H1 (cell line): ENCODE data around the gene AGBL4. TPM values are rescaled to one million over a fixed set of nuclear protein-coding genes. Genes with fewer than 3 reads are reported as not detected.

Experiments
- CTCF ChIA-PET: fragments of 300-600 bp; sonication (Branson Sonifier 250); formaldehyde crosslinking; loops from one replicate; lab custom pipeline; 2021; ENCODE audit not compliant: partially characterized antibody; lab: Charles Lee
- POLR2A ChIA-PET: fragments of 300-600 bp; sonication (Branson Sonifier 250); formaldehyde crosslinking; loops from one replicate; lab custom pipeline; 2021; ENCODE audit warnings: inconsistent platforms; ENCODE audit not compliant: partially characterized antibody; lab: Charles Lee
- DNase-seq, 2 experiments: peaks; one replicate each; pipeline versions ENCODE4 v3.0.0 to v3.0.0-alpha.2; 2010 to 2022; ENCODE audit warnings: low spot score in 2 of 2, low read depth in 1 of 2, mixed read lengths in 1 of 2
- FAIRE-seq: peaks from 2 replicates; lab custom pipeline; 2011; peaks lifted over from hg19 to GRCh38; lab: Jason Lieb, UNC
- H2AFZ ChIP-seq: 2 replicates; pipeline ENCODE4 v1.8.1; 2012; ENCODE audit warnings: low read length, inconsistent platforms
- H2AK5ac ChIP-seq: 2 replicates; pipeline ENCODE4 v1.6.1; 2013; ENCODE audit warnings: low read depth, low read length
- H2BK120ac ChIP-seq: replicated peaks from 2 replicates; pipeline ENCODE3; 2013; ENCODE audit warnings: low read depth, low read length, inconsistent platforms
- H2BK12ac ChIP-seq: 2 replicates; pipeline ENCODE4 v1.6.1; 2013; ENCODE audit warnings: low read depth, low read length
- H2BK15ac ChIP-seq: 2 replicates; pipeline ENCODE4 v1.6.1; 2013; ENCODE audit warnings: low read length
- H2BK20ac ChIP-seq: 2 replicates; pipeline ENCODE4 v1.6.1; 2013; ENCODE audit warnings: low read length
- H2BK5ac ChIP-seq: 2 replicates; pipeline ENCODE4 v1.6.1; 2013; ENCODE audit warnings: low read depth, low read length
- H3K14ac ChIP-seq: 2 replicates; pipeline ENCODE4 v1.6.1; 2013; ENCODE audit warnings: inconsistent platforms; ENCODE audit not compliant: insufficient read length
- H3K18ac ChIP-seq: 2 replicates; pipeline ENCODE4 v1.6.1; 2013; ENCODE audit warnings: low read length; ENCODE audit errors: extremely low read depth
- H3K23ac ChIP-seq: 2 replicates; pipeline ENCODE4 v1.6.1; 2013; ENCODE audit warnings: inconsistent platforms; ENCODE audit not compliant: insufficient read length
- H3K23me2 ChIP-seq: 2 replicates; pipeline ENCODE4 v1.6.1; 2013; ENCODE audit warnings: low read depth, low read length
- H3K27ac ChIP-seq: 2 replicates; pipeline ENCODE4 v1.6.1; 2011; ENCODE audit warnings: low read depth, low read length, inconsistent platforms
- H3K27me3 ChIP-seq, 4 experiments: replicated peaks in 1 of 4; 1 replicate in 1 of 4; 2 replicates in 3 of 4; pipeline versions ENCODE4 v1.6.1 to v1.8.1; 2011 to 2013; ENCODE audit warnings: low read length in 3 of 4, mild to moderate bottlenecking in 3 of 4, inconsistent platforms in 2 of 4, mixed read lengths in 2 of 4, moderate library complexity in 1 of 4; ENCODE audit not compliant: control insufficient read depth in 3 of 4, insufficient read depth in 3 of 4; ENCODE audit errors: extremely low read depth in 1 of 4
- H3K36me3 ChIP-seq, 4 experiments: 2 replicates each; pipeline versions ENCODE4 v1.6.1 to v1.8.1; 2011 to 2013; ENCODE audit warnings: mild to moderate bottlenecking in 4 of 4, low read length in 3 of 4, moderate library complexity in 2 of 4, control low read depth in 1 of 4, inconsistent platforms in 1 of 4; ENCODE audit not compliant: insufficient read depth in 4 of 4, control insufficient read depth in 2 of 4
- H3K4ac ChIP-seq: replicated peaks from 2 replicates; pipeline ENCODE3; 2013; ENCODE audit warnings: low read length, low read depth, mixed read lengths, inconsistent platforms; ENCODE audit not compliant: insufficient read length
- H3K4me1 ChIP-seq, 4 experiments: replicated peaks in 1 of 4; 1 replicate in 1 of 4; 2 replicates in 3 of 4; pipeline versions ENCODE4 v1.6.1 to v1.8.1; 2011 to 2013; ENCODE audit warnings: low read length in 3 of 4, inconsistent platforms in 2 of 4, mixed read lengths in 1 of 4; ENCODE audit not compliant: insufficient read depth in 4 of 4, control insufficient read depth in 3 of 4
- H3K4me2 ChIP-seq, 2 experiments: 2 replicates each; pipeline versions ENCODE4 v1.6.1 to v1.8.1; 2011 to 2013; ENCODE audit warnings: low read depth in 2 of 2, low read length in 2 of 2, control low read depth in 1 of 2, inconsistent platforms in 1 of 2, mild to moderate bottlenecking in 1 of 2; ENCODE audit not compliant: insufficient read depth in 1 of 2
- H3K4me3 ChIP-seq, 4 experiments: fragments of 200-600, 300-600 bp in 1 of 4; sonication (generic), shearing (Covaris generic), sonication (Bioruptor Twin) in 1 of 4; 2 replicates each; pipeline versions ENCODE4 v1.5.1 to v1.8.1; 2011 to 2016; ENCODE audit warnings: low read length in 4 of 4, low read depth in 3 of 4, control low read depth in 2 of 4, inconsistent platforms in 2 of 4, mild to moderate bottlenecking in 2 of 4, mixed read lengths in 1 of 4, moderate library complexity in 1 of 4; ENCODE audit not compliant: insufficient read depth in 2 of 4; ENCODE audit errors: extremely low read depth in 1 of 4
- H3K56ac ChIP-seq: replicated peaks from 2 replicates; pipeline ENCODE3; 2013; ENCODE audit warnings: low read depth, mild to moderate bottlenecking, mixed read lengths, low read length, inconsistent platforms; ENCODE audit not compliant: insufficient read length
- H3K79me1 ChIP-seq: 2 replicates; pipeline ENCODE4 v1.6.1; 2013; ENCODE audit warnings: low read depth, low read length, control low read depth
- H3K79me2 ChIP-seq, 2 experiments: 2 replicates each; pipeline versions ENCODE4 v1.6.1 to v1.8.1; 2012 to 2013; ENCODE audit warnings: low read length in 2 of 2, mild to moderate bottlenecking in 2 of 2, inconsistent platforms in 1 of 2; ENCODE audit not compliant: insufficient read depth in 2 of 2, control insufficient read depth in 1 of 2
- H3K9ac ChIP-seq, 4 experiments: replicated peaks in 1 of 4; 1 replicate in 1 of 4; 2 replicates in 3 of 4; pipeline versions ENCODE4 v1.6.1 to v1.8.1; 2011 to 2013; ENCODE audit warnings: low read depth in 3 of 4, low read length in 3 of 4, control low read depth in 2 of 4, mild to moderate bottlenecking in 2 of 4, moderate library complexity in 2 of 4, inconsistent platforms in 1 of 4; ENCODE audit errors: extremely low read depth in 1 of 4
- H3K9me3 ChIP-seq, 2 experiments: 2 replicates each; pipeline versions ENCODE4 v1.6.1 to v1.8.1; 2012 to 2013; ENCODE audit warnings: mild to moderate bottlenecking in 2 of 2, moderate library complexity in 2 of 2, control low read depth in 1 of 2, inconsistent platforms in 1 of 2, low read depth in 1 of 2, low read length in 1 of 2, mixed read lengths in 1 of 2; ENCODE audit not compliant: insufficient read depth in 2 of 2
- H4K20me1 ChIP-seq, 2 experiments: replicated peaks in 1 of 2; 2 replicates each; pipeline versions ENCODE3 to v1.8.1; 2011 to 2013; ENCODE audit warnings: inconsistent platforms in 2 of 2, low read length in 2 of 2, mild to moderate bottlenecking in 1 of 2; ENCODE audit not compliant: insufficient read depth in 2 of 2, control insufficient read depth in 1 of 2
- H4K5ac ChIP-seq: 2 replicates; pipeline ENCODE4 v1.6.1; 2013; ENCODE audit warnings: low read length, low read depth, mixed read lengths, inconsistent platforms; ENCODE audit not compliant: insufficient read length
- H4K8ac ChIP-seq: 2 replicates; pipeline ENCODE4 v1.8.0; 2013; ENCODE audit warnings: mild to moderate bottlenecking, moderate library complexity, low read length, inconsistent platforms; ENCODE audit not compliant: insufficient read depth; ENCODE audit errors: extremely low read depth
- H4K91ac ChIP-seq: replicated peaks from 2 replicates; pipeline ENCODE3; 2013; ENCODE audit warnings: low read length, mixed read lengths, inconsistent platforms; ENCODE audit not compliant: insufficient read length
- BACH1 ChIP-seq: IDR thresholded peaks from 2 replicates; pipeline ENCODE4 v1.6.1; 2012; ENCODE audit warnings: low read length, improper control_type of control experiment
- EP300 ChIP-seq, 2 experiments: IDR thresholded peaks; 1 replicate in 1 of 2; 2 replicates in 1 of 2; pipeline ENCODE4 v1.6.1; 2011 to 2012; ENCODE audit warnings: low read depth in 2 of 2, low read length in 2 of 2, mild to moderate bottlenecking in 2 of 2, borderline replicate concordance in 1 of 2, inconsistent platforms in 1 of 2, moderate library complexity in 1 of 2
- GABPA ChIP-seq: IDR thresholded peaks from 2 replicates; pipeline ENCODE4 v1.6.1; 2011; ENCODE audit warnings: mild to moderate bottlenecking, low read length, moderate library complexity, borderline replicate concordance; ENCODE audit not compliant: insufficient read depth
- HDAC2 ChIP-seq, 2 experiments: fragments of 300-600 bp in 1 of 2; sonication (generic) in 1 of 2; IDR thresholded peaks; 2 replicates each; pipeline ENCODE4 v1.6.1; 2011 to 2012; ENCODE audit warnings: low read depth in 2 of 2, low read length in 2 of 2, mild to moderate bottlenecking in 2 of 2, moderate library complexity in 2 of 2, borderline replicate concordance in 1 of 2, inconsistent platforms in 1 of 2
- KDM1A ChIP-seq: fragments of 200-600, 300-600 bp; sonication (generic); IDR thresholded peaks from 2 replicates; pipeline ENCODE4 v1.7.1; 2016; ENCODE audit warnings: mild to moderate bottlenecking, low read length, borderline replicate concordance
- KDM4A ChIP-seq: IDR thresholded peaks from one replicate; pipeline ENCODE4 v1.7.1; 2012; ENCODE audit warnings: low read depth, mild to moderate bottlenecking, moderate library complexity, low read length, inconsistent platforms; ENCODE audit not compliant: severe bottlenecking
- NANOG ChIP-seq: IDR thresholded peaks from 2 replicates; pipeline ENCODE4 v1.6.1; 2011; ENCODE audit warnings: low read length, low read depth, mild to moderate bottlenecking, inconsistent platforms; ENCODE audit not compliant: insufficient read depth, poor library complexity, severe bottlenecking
- RNF2 ChIP-seq: fragments of 200-900, 300-1000 bp; sonication (generic); IDR thresholded peaks from 2 replicates; pipeline ENCODE4 v1.7.1; 2016; ENCODE audit warnings: borderline replicate concordance, low read depth, mild to moderate bottlenecking, antibody characterized with exemption, low read length; ENCODE audit not compliant: poor library complexity, severe bottlenecking; ENCODE audit errors: missing control alignments
- SIRT6 ChIP-seq: IDR thresholded peaks from one replicate; pipeline ENCODE4 v1.7.1; 2012; ENCODE audit warnings: low read length, inconsistent platforms
- SP4 ChIP-seq: IDR thresholded peaks from 2 replicates; pipeline ENCODE4 v1.6.1; 2012; ENCODE audit warnings: low read length, inconsistent platforms
- SRF ChIP-seq: IDR thresholded peaks from 2 replicates; pipeline ENCODE4 v1.6.1; 2011; ENCODE audit warnings: mild to moderate bottlenecking, low read depth, low read length, moderate library complexity
- SUZ12 ChIP-seq: fragments of 200-600 bp; sonication (generic); IDR thresholded peaks from 2 replicates; pipeline ENCODE4 v1.6.1; 2012; ENCODE audit warnings: mild to moderate bottlenecking, inconsistent platforms, low read length, moderate library complexity, mixed read lengths
- TAF1 ChIP-seq: IDR thresholded peaks from 2 replicates; pipeline ENCODE4 v1.6.1; 2011; ENCODE audit warnings: mild to moderate bottlenecking, low read depth, low read length
- TBP ChIP-seq: IDR thresholded peaks from 2 replicates; pipeline ENCODE4 v1.6.1; 2011; ENCODE audit warnings: low read depth, low read length, improper control_type of control experiment
- TCF12 ChIP-seq: IDR thresholded peaks from 2 replicates; pipeline ENCODE4 v1.6.1; 2011; ENCODE audit warnings: low read depth, mild to moderate bottlenecking, low read length
- ZNF274 ChIP-seq: IDR thresholded peaks from 2 replicates; pipeline ENCODE4 v1.7.0; 2012; ENCODE audit warnings: low read length, borderline replicate concordance; ENCODE audit errors: extremely low read depth
- polyA plus RNA-seq, 7 experiments: library from polyadenylated mRNA; depleted of rRNA in 3 of 7; stranded (reverse) in 5 of 7; unstranded in 2 of 7; fragments of >200 nt in 5 of 7; fragments of 200-250 nt in 2 of 7; gene quantifications; 1 replicate in 5 of 7; 2 replicates in 1 of 7; 4 replicates in 1 of 7; pipeline versions ENCODE4 v1.2.1 to v1.2.3, GENCODE V29; 2011 to 2013; ENCODE audit warnings: missing spikeins in 2 of 7, mixed read lengths in 2 of 7
- total RNA-seq: library from RNA; stranded (reverse); fragmentation: NEBNext Ultra II Directional; extraction: Animal tissue kit (Norgen Biotek cat#: 25700); gene quantifications from 2 replicates; pipeline ENCODE4 v1.2.1, GENCODE V29; 2021

Gene AGBL4
- total and polyA plus RNA-seq, 2 of the 8 experiments (the other 6 are each of a cell fraction or from before 2014, with no cell fraction given) = 0.41 to 0.45 TPM

DNA sequence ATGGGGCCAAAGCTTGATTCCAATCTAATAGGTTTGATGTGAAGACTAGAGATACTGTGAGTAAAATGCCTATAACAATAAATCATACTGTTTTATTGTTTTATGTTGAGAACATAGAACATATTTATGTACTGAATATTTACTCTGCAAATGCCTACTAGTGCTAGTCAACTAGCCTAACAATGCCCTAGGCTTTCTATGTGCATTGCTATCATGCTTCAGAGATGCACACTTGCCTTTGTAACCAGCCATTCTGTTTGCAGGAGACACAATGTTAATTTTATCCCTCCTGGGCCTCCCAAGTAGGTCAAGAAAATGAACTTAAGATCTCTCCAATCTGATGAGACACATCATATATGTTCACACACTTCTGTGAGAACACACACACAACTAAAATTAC is 716.3 kb downstream of the AGBL4 start:
- no peak overlapping the region for H3K18ac ChIP-seq
- H3K27ac ChIP-seq = no peak overlapping the region
- H3K79me1 ChIP-seq = no peaks in the 10 kb centered on the region
- H3K23ac ChIP-seq = no peak overlapping the region
- no peak overlapping the region for H4K5ac ChIP-seq
- H2BK20ac ChIP-seq = no peak overlapping the region
- POLR2A ChIA-PET = no interaction called here
- H3K9me3 ChIP-seq = peaks cover 73 to 75% of the 10 kb centered on the region in 2 experiments
- no peak overlapping the region for H3K9ac ChIP-seq
- no peak overlapping the region for H2BK5ac ChIP-seq
- no peak overlapping the region for H4K91ac ChIP-seq
- no peak overlapping the region for H4K8ac ChIP-seq
- no peak for DNase-seq
- no peaks in the 10 kb centered on the region for H3K4me1 ChIP-seq
- no peaks in the 10 kb centered on the region for H3K36me3 ChIP-seq
- CTCF ChIA-PET = no interaction called here
- no peaks in the 10 kb centered on the region for H3K79me2 ChIP-seq
- no peak overlapping the region for H3K4me2 ChIP-seq
- no peak overlapping the region for H3K14ac ChIP-seq
- no peak for FAIRE-seq
- H3K4me3 ChIP-seq = no peak overlapping the region
- no peak overlapping the region for H3K56ac ChIP-seq
- no peaks in the 10 kb centered on the region for H3K23me2 ChIP-seq
- no peak overlapping the region for H2BK15ac ChIP-seq
- H3K27me3 ChIP-seq = no peaks in the 10 kb centered on the region
- H4K20me1 ChIP-seq = no peaks in the 10 kb centered on the region
- H2BK12ac ChIP-seq = no peak overlapping the region
- no peak overlapping the region for H2BK120ac ChIP-seq
- H3K4ac ChIP-seq = no peak overlapping the region
- no peak overlapping the region for H2AK5ac ChIP-seq
- no peak overlapping the region for H2AFZ ChIP-seq
- TF ChIP-seq KDM1A (no peak), KDM4A (no peak), NANOG (no peak), RNF2 (no peak), GABPA (no peak), TAF1 (no peak), TBP (no peak), SP4 (no peak), TCF12 (no peak), SUZ12 (no peak), SRF (no peak), ZNF274 (no peak), HDAC2 (IDR thresholded peaks at IDR 0.05; ENCODE audit: borderline replicate concordance in 1 of 2, low read depth in 2 of 2, low read length in 2 of 2) (no peak), BACH1 (no peak), SIRT6 (no peak), EP300 (IDR thresholded peaks at IDR 0.05; ENCODE audit: borderline replicate concordance in 1 of 2, low read depth in 2 of 2, low read length in 2 of 2) (no peak)
